ENCODE measurements around the gene FOCAD.
"Not testable (repeated sequence)": the region's sequence is repeated elsewhere in the genome, so short reads cannot be mapped to it uniquely, and the experiment has no call there.

The FOCAD gene

DNA sequence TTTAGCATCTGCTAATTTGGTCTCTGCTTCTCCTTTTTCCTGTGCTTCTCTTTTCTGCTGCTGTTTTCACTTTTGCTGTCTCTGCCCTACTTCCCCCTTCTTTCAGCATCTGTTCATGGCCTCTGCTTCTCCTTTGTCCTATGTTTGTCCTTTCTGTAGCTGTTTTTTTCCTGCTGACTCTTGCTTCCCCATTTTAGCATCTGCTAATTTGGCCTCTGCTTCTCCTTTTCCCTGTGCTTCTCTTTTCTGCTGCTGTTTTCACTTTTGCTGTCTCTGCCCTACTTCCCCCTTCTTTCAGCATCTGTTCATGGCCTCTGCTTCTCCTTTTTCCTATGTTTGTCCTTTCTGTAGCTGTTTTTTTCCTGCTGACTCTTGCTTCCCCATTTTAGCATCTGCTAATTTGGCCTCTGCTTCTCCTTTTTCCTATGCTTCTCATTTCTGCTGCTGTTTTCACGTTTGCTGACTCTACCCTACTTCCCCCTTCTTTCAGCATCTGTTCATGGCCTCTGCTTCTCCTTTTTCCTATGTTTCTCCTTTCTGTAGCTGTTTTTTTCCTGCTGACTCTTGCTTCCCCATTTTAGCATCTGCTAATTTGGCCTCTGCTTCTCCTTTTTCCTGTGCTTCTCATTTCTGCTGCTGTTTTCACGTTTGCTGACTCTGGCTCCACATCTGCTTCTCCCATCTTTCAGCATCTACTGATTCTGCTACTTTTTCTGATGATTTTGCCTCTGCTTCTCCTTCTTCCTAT is 290.3 kb downstream of the FOCAD start:
- not testable (repeated sequence) for DNase-seq

DNA sequence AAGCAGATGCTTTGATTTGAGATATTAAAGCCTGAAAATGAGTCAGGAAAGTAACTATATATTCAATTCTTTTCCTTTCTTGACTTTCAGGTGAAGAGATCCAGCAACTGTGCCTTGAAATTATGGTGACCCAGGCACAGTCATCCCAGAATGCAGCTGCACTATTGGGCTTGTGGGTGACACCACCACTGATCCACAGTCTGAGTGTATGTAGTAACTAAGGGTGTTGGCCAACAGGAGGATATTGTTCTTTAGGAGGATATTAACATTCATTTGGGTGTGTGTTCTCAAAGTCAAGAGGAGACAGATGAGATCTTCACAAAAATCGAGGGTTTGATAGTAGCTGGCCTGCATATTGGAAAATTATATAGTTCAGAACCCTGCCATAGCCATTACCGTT is 294.2 kb downstream of the FOCAD start:
- no peak for DNase-seq

DNA sequence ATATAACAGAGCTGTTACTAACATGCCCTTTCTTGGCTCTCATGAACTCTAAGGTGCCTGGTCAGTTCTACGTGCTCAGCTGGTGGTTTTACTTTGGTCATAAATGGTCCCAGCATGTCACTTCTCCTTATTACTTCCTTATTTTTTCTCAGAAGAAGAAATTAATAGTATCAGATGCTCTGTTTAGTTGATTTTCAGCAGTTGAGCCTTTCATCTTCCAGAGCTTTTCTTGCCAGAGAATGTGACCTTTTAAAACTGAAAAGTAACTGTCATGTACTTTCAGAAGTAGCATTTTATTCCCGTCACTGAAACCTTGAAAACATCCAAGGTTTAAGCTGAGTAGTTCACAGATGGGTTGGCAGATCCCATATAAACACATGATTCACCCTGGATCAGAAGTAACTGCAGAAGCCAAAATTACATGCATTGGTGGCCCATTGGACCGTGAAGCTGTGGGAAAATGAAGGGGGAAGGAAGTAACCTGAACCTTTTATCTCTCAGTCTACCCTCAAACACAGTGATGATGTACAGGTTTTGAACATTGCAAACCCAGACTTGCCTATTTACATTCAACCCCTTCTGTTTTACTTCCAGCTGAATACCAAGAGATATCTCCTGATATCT is 296.9 kb downstream of the FOCAD start:
- no peak for DNase-seq

DNA sequence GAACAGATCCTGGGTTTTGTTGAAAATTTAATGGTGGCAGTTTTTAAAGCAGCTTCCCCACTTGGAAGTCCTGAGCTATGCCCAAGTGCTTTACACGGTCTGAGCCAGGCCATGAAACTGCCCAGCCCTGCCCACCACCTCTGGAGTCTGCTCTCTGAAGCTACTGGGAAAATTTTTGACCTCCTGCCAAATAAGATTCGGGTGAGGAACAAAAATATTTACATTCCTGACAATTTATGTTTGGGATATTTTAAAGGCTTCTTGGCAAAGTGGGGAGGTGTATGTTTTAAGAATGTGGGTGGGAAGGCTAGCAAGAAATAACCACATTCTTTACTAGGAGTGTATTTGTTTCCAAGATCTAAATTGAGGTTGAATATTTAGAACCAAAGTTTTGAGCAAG is 297.4 kb downstream of the FOCAD start:
- DNase-seq, result no peak

DNA sequence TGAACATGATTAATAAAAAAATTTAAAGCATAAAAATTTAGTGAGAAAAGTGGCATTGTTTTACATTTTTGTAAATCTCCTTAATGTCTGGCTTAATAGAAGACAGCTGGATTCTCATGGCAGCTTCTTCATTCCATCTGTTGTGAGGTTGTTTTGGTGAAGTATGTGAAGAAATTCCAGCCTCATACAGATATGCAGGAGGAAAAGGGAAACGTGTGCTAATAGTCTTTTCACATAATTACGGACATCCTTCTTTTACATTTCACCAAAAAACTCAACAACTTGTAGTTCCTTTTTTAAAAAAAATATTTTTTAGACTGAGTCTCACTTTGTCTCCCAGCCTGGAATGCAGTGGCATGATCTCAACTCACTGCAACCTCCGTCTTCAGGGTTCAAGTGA is 300.4 kb downstream of the FOCAD start:
- DNase-seq, result no peak

DNA sequence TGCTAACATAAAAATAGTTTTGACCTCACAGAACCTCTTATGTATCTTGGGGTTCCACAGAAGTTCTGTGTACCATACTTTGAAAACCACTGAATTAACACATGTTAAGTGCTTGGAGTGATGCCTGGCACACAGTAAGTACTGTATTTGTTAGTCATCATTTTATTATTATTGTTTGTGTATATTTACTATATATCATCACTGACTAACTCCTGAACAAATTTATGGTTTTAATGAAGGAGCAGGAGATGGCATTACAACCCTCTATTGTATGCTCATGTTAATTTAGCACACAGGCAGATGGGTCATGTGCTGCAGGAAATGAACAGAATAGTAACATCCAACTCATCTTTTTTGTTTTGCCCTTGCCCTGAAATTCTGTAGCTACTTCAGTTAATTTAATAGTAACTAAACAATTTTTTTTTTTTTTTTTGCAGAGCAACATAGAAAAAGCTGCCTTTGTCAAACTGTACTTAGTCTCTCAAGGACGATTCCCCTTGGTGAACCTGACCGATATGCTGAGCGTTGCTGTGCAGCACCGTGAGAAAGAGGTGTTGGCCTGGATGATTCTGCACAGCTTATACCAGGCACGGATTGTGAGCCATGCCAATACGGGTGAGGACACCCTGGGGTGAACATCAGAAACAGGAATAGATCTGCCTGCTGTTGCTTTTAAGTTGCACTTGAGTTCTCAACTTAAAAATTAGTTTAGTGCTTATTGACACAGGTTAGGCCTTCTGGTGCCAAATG is 302.0 kb downstream of the FOCAD start:
- DNase-seq, result no peak

DNA sequence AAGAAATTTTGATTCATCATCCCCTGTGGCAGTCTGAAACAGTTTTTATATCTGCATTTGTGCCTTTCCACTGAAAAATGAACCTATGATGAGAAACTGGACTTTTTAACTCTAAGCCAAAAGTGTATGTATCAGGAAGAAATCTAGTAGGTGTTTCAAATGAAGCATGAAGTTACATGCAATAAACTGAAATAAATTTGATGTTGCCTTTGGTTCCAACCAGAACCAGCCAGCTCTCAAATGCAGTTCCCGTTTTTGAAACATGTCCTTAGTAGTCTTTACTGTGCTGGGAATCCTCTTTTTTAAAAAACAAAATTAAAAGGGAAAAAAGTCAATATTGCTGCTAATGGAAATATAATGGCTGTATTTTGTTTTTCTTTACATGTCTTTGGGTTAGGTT is 303.5 kb downstream of the FOCAD start:
- no peak for DNase-seq

DNA sequence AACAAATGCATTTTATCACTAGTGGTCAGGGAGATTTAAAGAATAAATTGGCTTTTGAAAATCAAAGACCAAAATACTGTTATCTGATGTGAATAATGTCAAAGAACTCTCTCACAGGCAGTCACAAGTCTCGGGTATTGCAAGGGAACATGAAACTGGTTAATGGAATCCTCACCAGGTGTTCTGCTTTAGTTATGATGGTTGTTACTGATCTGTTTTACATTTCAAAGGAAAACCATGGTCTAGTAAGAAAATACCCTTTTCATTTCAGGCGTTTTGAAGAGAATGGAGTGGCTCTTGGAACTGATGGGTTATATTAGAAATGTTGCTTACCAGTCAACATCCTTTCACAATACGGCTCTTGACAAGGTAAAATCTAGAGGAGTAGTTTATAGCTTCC is 304.0 kb downstream of the FOCAD start:
- DNase-seq, result no peak

DNA sequence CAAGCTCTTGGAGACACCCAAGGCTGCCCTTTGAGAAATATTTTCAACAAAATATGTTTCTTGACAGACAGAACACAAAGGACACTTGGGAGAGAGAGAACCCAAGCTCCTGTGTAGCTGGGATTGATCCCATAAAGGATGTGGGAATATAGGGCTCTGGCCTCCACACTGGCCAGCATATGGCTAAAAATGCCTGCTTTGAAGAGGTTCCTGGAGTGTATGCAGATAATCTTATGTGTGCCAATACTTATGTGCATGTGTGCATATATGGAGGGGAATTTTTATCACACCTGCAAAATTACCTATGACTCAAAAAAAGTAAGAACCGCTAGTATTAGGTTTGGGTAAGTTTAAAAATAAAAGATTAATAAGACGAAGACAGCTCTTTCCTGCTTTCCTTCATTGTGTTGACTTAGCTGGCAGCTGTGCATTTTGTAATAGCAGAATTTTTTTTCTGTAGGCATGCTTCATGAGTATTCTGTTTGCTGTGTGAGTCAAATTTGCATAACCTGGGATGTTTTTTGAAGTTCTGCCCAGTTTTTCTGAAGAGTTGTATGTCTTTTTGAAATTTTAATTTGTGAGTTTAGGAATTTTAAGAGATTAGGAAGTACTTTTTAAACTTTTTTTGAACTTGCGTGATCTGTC is 304.7 kb downstream of the FOCAD start:
- no peak for DNase-seq

DNA sequence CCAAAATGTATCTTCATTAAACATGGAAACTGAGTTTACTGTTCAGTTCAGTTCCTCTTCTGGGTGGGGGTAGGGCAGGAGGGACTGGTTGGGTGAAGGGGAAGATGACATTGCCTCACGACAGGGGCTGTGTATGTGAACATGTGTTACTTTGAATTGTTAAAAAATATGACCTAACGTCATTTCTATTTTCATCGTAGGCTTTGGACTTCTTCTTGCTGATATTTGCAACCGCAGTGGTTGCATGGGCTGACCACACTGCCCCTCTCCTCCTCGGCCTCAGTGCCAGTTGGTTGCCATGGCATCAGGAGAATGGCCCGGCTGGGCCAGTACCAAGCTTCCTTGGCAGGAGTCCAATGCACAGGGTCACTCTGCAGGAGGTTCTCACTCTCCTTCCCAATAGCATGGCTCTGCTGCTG is 305.9 kb downstream of the FOCAD start:
- no peak for DNase-seq

DNA sequence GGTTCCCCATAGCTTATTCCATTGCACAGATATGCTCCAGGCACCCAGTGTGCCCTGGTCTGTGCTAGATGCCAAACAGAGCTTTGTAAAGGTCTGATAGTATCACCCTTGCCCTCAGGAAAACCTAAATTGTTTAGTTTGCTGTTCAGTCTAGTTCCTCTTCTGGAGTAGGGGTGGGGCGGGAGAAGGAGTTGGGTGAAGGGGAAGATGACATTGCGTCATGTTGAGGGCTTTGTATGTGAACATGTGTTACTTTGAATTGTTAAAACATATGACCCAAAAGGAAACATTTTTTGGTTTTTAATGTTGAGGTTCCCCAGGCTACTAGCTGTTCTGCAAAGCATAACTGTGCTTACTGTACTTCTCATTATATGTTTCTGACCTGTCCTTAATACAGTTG is 306.8 kb downstream of the FOCAD start:
- no peak for DNase-seq

DNA sequence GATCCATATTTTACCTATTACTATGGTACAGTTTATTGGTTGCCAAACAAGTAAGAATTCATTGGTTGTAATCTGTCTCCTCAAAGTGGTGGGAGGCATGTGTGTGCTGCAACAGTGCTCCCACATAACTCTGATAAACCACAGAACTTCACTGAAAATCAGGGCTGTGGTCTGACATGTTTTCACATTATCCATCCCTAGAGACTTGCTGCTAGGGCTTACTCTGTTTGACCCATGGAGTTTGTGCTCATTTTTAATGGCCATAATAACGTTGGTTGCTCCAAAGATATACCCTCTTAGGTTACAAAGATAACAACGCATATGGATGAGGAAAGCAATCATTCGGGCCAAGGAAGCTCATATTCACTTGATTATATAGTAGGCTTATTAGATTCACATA is 310.4 kb downstream of the FOCAD start:
- DNase-seq, result no peak

DNA sequence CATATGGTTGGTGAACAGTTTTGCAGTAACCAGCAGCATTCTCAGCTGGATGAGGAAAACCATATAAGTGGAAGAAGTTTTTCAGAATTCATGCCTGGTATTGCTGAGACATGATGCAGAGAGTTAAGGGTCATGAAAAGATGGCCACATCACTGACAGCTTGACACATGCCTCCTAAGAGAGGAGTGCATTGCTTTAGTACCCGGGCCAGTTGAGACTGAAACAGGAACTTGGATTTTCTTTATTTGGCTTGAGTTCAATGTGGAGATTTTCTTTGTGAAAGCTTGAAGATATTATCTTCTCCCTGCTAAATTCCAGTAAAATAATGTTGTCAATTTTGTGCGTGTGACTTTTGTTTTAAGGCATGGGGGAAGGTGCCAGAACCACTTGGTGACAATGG is 311.6 kb downstream of the FOCAD start:
- no peak for DNase-seq

DNA sequence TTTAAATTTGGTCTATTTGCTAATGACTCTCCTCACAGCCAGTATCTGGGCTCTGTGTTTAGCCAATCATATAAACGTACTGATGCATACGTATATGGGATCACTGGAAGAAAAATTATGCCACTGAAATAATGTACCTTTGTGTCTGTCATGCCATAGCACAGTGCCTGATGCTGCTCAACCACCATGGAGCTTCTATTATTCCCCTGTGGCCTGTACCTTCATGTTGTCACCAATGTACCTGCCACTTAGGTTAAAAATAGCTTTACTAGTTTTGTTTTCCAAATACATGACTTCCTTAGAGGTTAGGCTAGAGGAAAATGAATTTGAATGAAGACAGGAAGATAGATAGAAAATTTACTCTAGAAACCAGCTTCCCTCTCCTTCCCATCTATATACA is 312.8 kb downstream of the FOCAD start:
- no peak for DNase-seq

DNA sequence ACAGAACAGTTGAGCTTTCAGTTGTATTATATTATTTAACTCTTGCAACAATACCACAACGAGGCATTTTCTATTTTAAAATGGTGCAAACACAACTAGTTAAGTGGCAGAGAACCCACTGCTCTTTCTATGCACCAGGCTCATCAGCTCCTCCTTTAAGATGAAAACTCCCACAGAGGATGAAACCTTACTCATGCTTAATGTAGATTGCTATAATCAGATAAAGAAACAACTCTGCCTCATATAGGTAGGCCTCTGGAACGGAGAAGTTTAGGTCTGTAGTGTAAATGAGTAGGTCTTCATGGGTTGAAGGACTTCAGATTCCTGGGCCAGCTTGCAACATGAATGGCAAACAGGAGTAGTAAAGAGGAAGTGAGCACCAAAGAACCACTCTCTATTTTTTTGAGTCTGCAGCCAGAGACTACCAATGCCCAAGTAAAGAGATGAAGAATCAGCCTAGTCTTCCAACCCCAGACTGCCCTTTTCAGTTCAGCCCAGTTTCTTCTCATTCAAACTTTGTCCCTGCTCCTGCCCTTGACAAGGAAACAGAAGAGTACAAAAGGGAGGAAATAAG is 313.5 kb downstream of the FOCAD start:
- peak in 1 of 5 experiments; percentile 47 for DNase-seq

DNA sequence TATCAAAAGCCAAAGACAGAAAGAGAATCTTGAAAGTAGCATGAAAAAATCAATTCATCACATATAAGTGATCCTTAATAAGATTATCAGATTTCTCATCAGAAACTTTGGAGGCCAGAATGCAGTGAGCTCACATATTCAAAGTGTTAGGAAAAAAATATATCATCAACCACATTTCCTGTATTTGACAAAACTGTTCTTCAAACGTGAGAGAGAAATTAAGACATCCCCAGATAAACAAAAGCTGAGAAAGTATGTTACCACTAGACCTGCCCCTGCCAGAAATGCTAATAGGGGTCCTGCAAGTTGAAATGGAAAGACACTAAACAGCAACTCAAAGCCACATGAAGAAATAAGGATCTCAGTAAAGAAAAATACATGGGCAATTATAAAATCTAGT is 317.5 kb downstream of the FOCAD start:
- DNase-seq, result peak in 2 of 5 experiments; percentile 9 to 34

DNA sequence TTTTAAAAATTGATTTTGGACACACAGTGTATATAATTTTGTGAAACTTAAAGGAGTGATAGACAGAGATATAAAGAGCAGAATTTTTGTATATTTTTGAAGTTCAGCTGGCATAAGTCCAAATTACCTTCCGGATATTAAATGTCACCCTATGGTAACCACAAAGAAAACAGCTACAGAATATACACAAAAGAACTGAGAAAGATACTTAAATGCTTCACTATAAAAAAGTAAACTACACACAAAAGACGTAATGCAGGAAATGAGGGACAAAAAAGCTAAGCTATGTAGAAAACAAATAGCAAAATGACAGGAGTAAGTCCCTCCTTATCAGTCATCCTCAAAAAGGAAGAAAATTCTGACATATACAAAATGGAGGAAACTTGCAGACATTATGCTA is 318.0 kb downstream of the FOCAD start:
- peak in 2 of 5 experiments; percentile 1 to 27 for DNase-seq

DNA sequence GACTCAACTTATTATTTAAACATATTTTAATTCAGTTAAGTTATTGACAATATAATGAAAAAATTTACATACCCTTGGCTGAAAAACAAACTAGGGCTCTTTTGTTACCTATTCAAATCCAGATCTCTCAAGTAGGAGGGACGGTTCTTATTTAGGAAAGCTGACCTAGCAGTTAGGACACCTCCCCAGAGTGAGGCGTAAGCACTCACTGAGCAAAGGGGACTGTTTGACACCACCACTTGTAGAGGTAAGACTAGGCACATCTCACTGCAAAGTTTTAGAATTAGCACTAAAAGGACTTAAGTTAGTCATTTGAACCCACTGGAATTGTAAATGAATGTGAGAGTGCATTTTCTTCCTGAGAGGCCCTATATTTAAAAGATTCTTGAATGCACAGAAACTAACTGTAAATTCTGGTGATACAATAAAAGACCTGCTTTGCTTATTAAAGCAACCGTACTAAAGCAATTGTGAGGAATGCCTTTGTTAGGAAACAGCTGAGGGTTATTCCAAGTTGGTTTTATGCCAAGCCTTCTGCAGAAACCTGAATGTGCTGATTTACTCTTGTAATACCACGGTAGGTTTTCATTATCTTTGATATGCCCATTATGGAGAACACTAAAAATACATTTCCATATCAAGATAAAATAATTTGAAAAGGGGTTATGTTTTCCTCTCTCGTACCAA is 331.2 kb downstream of the FOCAD start:
- DNase-seq, result no peak

DNA sequence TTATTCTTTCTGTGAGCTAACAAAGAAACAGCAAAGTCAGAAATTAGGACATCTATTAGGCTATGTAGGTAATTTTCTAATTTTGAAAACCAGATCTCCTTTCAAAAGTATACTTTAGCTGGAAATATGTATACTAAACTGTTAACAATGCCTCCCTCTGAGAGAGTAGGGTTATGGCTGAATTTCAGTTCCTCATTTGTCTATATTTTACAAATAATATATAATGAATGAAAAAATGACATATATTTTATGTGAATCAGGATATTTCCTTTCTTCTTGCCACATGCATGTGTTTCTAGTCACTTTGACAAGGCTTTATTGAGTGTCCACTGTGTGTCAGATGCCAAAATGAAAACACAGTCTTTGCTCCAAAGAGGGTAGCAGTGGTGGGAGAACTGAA is 331.9 kb downstream of the FOCAD start:
- no peak for DNase-seq

DNA sequence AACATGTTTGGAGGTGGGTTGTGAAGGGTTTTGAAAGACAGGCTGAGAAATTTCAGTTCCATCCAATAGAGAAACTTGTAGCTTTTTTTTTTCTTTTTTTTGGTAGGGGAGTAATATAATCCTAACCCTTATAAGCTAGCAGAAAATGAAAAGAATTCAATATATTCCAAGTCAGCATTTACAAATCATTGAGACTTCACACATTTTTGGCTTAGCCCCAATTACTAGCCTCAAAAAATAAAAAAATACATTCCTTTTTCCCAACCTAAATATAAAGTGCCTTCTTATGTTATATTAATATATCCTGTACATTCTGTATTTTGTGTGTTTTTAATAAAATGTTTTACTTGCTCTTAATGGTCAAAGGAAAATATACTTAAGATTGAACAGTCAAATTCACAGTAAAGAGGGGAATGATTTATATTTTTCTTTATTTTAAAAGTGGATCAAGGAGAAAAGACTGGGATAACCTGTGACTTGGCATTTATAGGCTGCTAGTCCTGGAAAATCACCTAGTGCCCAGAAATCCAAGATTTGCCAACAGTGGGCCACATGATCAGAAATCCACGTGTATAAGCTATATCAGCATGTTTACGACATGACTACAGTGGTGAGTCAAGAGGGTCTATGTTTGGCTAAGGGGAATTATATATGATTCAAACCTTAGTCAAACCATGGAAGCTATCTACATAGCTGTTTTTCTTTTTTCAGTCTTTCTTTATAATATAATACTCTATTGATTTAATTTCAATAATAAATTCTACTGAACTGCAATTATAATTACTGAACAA is 332.8 kb downstream of the FOCAD start:
- no peak for DNase-seq

DNA sequence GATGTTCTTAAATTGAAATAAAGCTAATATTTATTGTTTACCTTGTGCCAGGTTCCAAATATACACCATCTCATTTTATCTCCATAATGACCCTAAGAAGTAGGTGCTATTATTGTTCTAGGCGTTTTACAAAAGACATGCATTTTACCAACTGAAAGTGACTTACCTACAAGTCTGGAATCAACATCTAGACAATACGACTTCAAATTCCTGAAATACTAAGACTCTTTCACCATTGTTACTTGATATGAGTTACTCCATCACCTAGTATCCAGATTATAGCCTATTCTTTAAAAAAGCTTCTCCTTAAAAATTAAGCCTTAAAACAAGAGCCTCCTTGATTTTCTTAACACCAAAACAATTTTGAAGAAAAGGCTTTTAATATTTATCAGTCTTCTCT is 334.1 kb downstream of the FOCAD start:
- DNase-seq, result no peak

DNA sequence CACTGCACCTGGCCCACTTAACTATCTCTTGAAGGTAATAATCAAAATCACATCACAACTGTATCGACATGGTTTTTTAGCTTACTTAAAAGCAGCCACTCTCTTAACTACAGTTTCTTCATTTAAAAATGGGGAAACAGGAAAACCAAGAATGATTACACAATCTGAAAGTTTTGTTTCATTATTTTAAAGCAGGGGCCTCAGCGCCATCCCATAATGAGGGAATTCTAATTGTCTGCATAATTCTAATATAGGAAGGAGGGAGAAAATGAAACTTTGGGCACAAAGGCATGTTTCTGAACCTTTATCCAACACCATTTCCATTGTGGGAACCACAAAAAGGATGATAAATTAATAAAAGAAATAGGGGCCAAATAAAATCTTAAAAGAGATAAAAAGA is 339.8 kb downstream of the FOCAD start:
- DNase-seq, result no peak
